ENCODE data around the gene DDX25. TPM values are rescaled to one million over a fixed set of nuclear protein-coding genes. Genes with fewer than 3 reads are reported as not detected.
"Not testable (repeated sequence)": the region's sequence is repeated elsewhere in the genome, so short reads cannot be mapped to it uniquely, and the experiment has no call there.

The DDX25 gene
- polyA plus RNA-seq (2013): 0.15 TPM

DNA sequence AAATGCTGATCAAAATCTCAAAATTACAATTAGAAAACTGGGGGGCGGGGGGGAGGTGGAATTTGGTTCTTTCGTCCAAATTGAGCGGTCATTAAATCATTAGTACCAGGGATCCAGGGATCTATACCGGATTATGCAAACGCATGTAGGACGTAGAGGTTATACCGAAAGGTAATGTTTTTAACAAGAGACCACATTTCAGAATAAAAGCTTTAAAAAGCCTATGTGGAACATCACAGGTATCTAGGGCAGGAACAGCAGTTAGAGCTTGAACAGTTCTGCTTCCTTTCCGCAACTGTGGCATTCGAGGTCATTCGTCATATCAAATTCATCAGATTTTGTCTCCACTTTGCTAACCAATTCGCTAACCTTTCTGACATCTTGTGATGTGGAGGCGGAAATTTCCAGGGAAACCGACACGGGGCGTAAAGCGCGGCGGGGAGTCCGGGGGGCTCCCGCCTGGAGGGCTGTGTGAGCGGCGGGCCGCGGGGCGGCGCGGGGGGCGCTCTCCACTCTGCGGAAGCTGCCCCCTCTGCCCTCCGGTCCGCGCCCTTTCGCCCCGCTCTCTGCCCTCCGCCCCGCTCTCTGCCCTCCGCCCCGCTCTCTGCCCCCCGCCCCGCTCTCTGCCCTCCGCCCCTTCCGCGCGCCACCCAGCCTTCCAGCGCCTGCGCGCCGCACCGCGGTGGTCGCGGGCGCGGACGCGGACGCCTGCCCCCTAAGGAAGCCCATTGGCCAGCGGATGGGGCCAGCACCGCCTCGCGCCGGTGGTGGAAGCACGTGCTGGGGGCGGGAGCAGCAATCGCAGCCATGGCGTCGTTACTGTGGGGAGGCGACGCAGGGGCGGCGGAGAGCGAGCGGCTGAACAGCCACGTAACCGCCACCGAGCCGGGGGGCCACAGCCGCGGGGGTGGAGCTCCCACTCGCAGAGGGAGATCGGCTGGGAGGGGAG is at the start of gene DDX25:
TSS of gene DDX25 (plus strand) at position 798 of the 949 bp plus-strand sequence. CDS start at position 808, 10 bp downstream.
- CTCF ChIA-PET: interaction anchor here (1.3 kb wide), 2 partner anchors 16 to 278 kb away, joined by 3 to 5 read pairs; partner anchors contain the start of gene HYLS1
- POLR2A ChIA-PET: interaction anchor here (0.5 kb wide), 1 partner anchor 318 kb away, joined by 3 read pairs; no protein-coding TSS in a partner anchor
- Histone ChIP-seq H3K27ac (ENCODE audit: insufficient read depth in 1 of 2, low read depth in 1 of 2, low read length in 2 of 2, poor library complexity in 1 of 2, severe bottlenecking in 2 of 2) (no peak within 1 kb of the TSS), H3K36me3 (ENCODE audit: control insufficient read depth in 4 of 4, insufficient read depth in 4 of 4, low read length in 3 of 4) (peaks cover 0 to 16% (median 9%) of the 10 kb centered on the region in 4 experiments), H3K27me3 (replicated peaks in 2 of 5; ENCODE audit: control insufficient read depth in 4 of 5, insufficient read depth in 5 of 5, low read length in 4 of 5) (peaks cover 10 to 39% (median 17%) of the 10 kb centered on the region in 5 experiments), H3K9me3 (ENCODE audit: control extremely low read depth in 1 of 5, control insufficient read depth in 4 of 5, insufficient read depth in 2 of 5, low read depth in 1 of 5, low read length in 4 of 5) (peaks cover 0 to 3% (median 2%) of the 10 kb centered on the region in 5 experiments), H3K4me3 (ENCODE audit: control insufficient read depth in 1 of 7, extremely low read depth in 1 of 7, insufficient read depth in 4 of 7, low read depth in 2 of 7, low read length in 6 of 7) (peak within 1 kb of the TSS; percentile 43 to 100 (median 90)), H3K4me1 (ENCODE audit: control extremely low read depth in 1 of 4, control insufficient read depth in 4 of 4, insufficient read depth in 4 of 4, low read length in 3 of 4) (peaks cover 3 to 24% (median 19%) of the 10 kb centered on the region in 4 experiments)
- WGBS (ENCODE audit: insufficient coverage): 2% methylated on average over 56 of the region's 81 CpGs
- peak; percentile 23 to 58 (median 52) for DNase-seq

DNA sequence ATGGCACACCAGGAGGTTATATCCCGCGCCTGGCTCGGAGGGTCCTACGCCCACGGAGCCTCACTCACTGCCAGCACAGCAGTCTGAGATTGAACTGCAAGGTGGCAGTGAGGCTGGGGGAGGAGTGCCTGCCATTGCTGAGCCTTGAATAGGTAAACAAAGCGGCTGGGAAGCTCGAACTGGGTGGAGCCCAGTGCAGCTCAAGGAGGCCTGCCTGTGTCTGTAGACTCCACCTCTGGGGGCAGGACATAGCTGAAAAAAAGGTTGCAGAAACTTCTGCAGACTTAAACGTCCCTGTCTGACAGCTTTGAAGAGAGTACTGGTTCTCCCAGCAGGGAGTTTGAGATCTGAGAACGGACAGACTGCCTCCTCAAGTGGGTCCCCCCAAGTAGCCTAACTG is 46.6 kb upstream of the DDX25 start:
- H3K27ac ChIP-seq (ENCODE audit: insufficient read depth in 1 of 2, low read depth in 1 of 2, low read length in 2 of 2, poor library complexity in 1 of 2, severe bottlenecking in 2 of 2); H3K27me3 ChIP-seq (replicated peaks in 2 of 5; ENCODE audit: control insufficient read depth in 4 of 5, insufficient read depth in 5 of 5, low read length in 4 of 5); H3K4me1 ChIP-seq (ENCODE audit: control extremely low read depth in 1 of 4, control insufficient read depth in 4 of 4, insufficient read depth in 4 of 4, low read length in 3 of 4); H3K9me3 ChIP-seq (ENCODE audit: control extremely low read depth in 1 of 5, control insufficient read depth in 4 of 5, insufficient read depth in 2 of 5, low read depth in 1 of 5, low read length in 4 of 5); CTCF ChIA-PET; H3K4me3 ChIP-seq (ENCODE audit: control insufficient read depth in 1 of 7, extremely low read depth in 1 of 7, insufficient read depth in 4 of 7, low read depth in 2 of 7, low read length in 6 of 7); H3K36me3 ChIP-seq (ENCODE audit: control insufficient read depth in 4 of 4, insufficient read depth in 4 of 4, low read length in 3 of 4); DNase-seq; POLR2A ChIA-PET: not testable (repeated sequence)
- 95% methylated on average over 6 of the region's 9 CpGs for WGBS (ENCODE audit: insufficient coverage)

- H3K27me3 ChIP-seq (replicated peaks in 2 of 5; ENCODE audit: control insufficient read depth in 4 of 5, insufficient read depth in 5 of 5, low read length in 4 of 5); H3K36me3 ChIP-seq (ENCODE audit: control insufficient read depth in 4 of 4, insufficient read depth in 4 of 4, low read length in 3 of 4); DNase-seq; CTCF ChIA-PET; H3K4me1 ChIP-seq (ENCODE audit: control extremely low read depth in 1 of 4, control insufficient read depth in 4 of 4, insufficient read depth in 4 of 4, low read length in 3 of 4); H3K9me3 ChIP-seq (ENCODE audit: control extremely low read depth in 1 of 5, control insufficient read depth in 4 of 5, insufficient read depth in 2 of 5, low read depth in 1 of 5, low read length in 4 of 5); POLR2A ChIA-PET; H3K4me3 ChIP-seq (ENCODE audit: control insufficient read depth in 1 of 7, extremely low read depth in 1 of 7, insufficient read depth in 4 of 7, low read depth in 2 of 7, low read length in 6 of 7); H3K27ac ChIP-seq (ENCODE audit: insufficient read depth in 1 of 2, low read depth in 1 of 2, low read length in 2 of 2, poor library complexity in 1 of 2, severe bottlenecking in 2 of 2): not testable (repeated sequence)
- 100% methylated on average over 5 of the region's 33 CpGs for WGBS (ENCODE audit: insufficient coverage)
Measured at GRCh38 chr11:125862786-125863185, 41.5 kb upstream of the DDX25 start.

DNA sequence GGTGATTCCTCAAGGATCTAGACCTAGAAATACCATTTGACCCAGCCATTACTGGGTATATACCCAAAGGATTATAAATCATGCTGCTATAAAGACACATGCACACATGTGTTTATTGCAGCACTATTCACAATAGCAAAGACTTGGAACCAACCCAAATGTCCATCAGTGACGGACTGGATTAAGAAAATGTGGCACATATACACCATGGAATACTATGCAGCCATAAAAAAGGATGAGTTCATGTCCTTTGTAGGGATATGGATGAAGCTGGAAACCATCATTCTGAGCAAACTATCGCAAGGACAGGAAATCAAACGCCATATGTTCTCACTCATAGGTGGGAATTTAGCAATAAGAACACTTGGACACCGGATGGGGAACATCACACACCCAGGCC is 39.0 kb upstream of the DDX25 start:
- H3K36me3 ChIP-seq (ENCODE audit: control insufficient read depth in 4 of 4, insufficient read depth in 4 of 4, low read length in 3 of 4); H3K4me1 ChIP-seq (ENCODE audit: control extremely low read depth in 1 of 4, control insufficient read depth in 4 of 4, insufficient read depth in 4 of 4, low read length in 3 of 4); H3K9me3 ChIP-seq (ENCODE audit: control extremely low read depth in 1 of 5, control insufficient read depth in 4 of 5, insufficient read depth in 2 of 5, low read depth in 1 of 5, low read length in 4 of 5); H3K27ac ChIP-seq (ENCODE audit: insufficient read depth in 1 of 2, low read depth in 1 of 2, low read length in 2 of 2, poor library complexity in 1 of 2, severe bottlenecking in 2 of 2); DNase-seq; H3K4me3 ChIP-seq (ENCODE audit: control insufficient read depth in 1 of 7, extremely low read depth in 1 of 7, insufficient read depth in 4 of 7, low read depth in 2 of 7, low read length in 6 of 7); POLR2A ChIA-PET; CTCF ChIA-PET; H3K27me3 ChIP-seq (replicated peaks in 2 of 5; ENCODE audit: control insufficient read depth in 4 of 5, insufficient read depth in 5 of 5, low read length in 4 of 5): not testable (repeated sequence)
- 100% methylated on average over 2 of the region's 4 CpGs for WGBS (ENCODE audit: insufficient coverage)

- no peak overlapping the region for H3K27ac ChIP-seq (ENCODE audit: insufficient read depth in 1 of 2, low read depth in 1 of 2, low read length in 2 of 2, poor library complexity in 1 of 2, severe bottlenecking in 2 of 2)
- H3K4me3 ChIP-seq (ENCODE audit: control insufficient read depth in 1 of 7, extremely low read depth in 1 of 7, insufficient read depth in 4 of 7, low read depth in 2 of 7, low read length in 6 of 7): no peak overlapping the region
- H3K27me3 ChIP-seq (replicated peaks in 2 of 5; ENCODE audit: control insufficient read depth in 4 of 5, insufficient read depth in 5 of 5, low read length in 4 of 5): peaks cover 0 to 4% (median 0%) of the 10 kb centered on the region in 5 experiments
- POLR2A ChIA-PET: no interaction called here
- H3K4me1 ChIP-seq (ENCODE audit: control extremely low read depth in 1 of 4, control insufficient read depth in 4 of 4, insufficient read depth in 4 of 4, low read length in 3 of 4): no peaks in the 10 kb centered on the region
- no peaks in the 10 kb centered on the region for H3K36me3 ChIP-seq (ENCODE audit: control insufficient read depth in 4 of 4, insufficient read depth in 4 of 4, low read length in 3 of 4)
- H3K9me3 ChIP-seq (ENCODE audit: control extremely low read depth in 1 of 5, control insufficient read depth in 4 of 5, insufficient read depth in 2 of 5, low read depth in 1 of 5, low read length in 4 of 5): peaks cover 1 to 12% (median 8%) of the 10 kb centered on the region in 5 experiments
- DNase-seq: no peak
- CTCF ChIA-PET: no interaction called here
- WGBS (ENCODE audit: insufficient coverage): no CpG with 5 or more reads among the region's 2 CpGs
Measured at GRCh38 chr11:125869521-125869920, 34.8 kb upstream of the DDX25 start.

DNA sequence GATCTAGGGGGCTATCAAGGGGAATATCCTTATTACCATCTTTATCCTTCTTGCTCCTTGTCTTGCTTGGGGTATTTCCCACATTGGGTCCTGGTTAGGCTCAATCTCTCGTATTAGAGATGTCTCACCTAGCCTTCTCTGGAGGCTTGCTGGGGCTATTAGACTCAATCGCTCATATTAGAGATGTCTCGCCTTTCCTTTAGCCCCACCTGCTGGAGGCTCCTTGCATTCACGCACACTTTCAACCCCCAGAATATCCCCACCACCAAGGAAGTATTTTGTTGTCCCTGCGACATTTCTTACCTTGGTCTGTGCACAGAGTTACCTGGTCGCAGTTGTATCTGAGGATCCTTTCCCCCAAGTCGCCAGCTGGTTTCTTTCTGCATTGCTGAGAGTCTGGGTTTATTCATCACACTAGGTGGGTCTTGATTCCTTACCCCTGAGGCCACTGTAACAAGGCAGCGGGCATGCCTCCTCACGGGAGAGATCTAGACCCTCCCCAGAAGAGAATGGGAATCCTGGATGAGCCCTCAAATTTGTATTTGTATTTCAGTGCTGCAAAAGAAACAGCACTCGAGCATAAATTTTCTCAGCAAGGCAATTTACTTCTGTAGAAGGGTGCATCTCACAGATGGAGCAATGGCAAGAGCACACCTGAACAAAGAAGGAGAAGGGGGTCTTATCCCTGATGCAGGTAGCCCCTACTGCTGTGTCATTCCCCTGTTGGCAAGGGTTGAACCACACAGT is 32.7 kb upstream of the DDX25 start:
- Histone ChIP-seq H3K27me3 (replicated peaks in 2 of 5; ENCODE audit: control insufficient read depth in 4 of 5, insufficient read depth in 5 of 5, low read length in 4 of 5) (peaks cover 0 to 4% (median 0%) of the 10 kb centered on the region in 5 experiments), H3K4me3 (ENCODE audit: control insufficient read depth in 1 of 7, extremely low read depth in 1 of 7, insufficient read depth in 4 of 7, low read depth in 2 of 7, low read length in 6 of 7) (no peak overlapping the region), H3K27ac (ENCODE audit: insufficient read depth in 1 of 2, low read depth in 1 of 2, low read length in 2 of 2, poor library complexity in 1 of 2, severe bottlenecking in 2 of 2) (no peak overlapping the region), H3K4me1 (ENCODE audit: control extremely low read depth in 1 of 4, control insufficient read depth in 4 of 4, insufficient read depth in 4 of 4, low read length in 3 of 4) (no peaks in the 10 kb centered on the region), H3K9me3 (ENCODE audit: control extremely low read depth in 1 of 5, control insufficient read depth in 4 of 5, insufficient read depth in 2 of 5, low read depth in 1 of 5, low read length in 4 of 5) (peaks cover 0 to 12% (median 8%) of the 10 kb centered on the region in 5 experiments), H3K36me3 (ENCODE audit: control insufficient read depth in 4 of 4, insufficient read depth in 4 of 4, low read length in 3 of 4) (no peaks in the 10 kb centered on the region)
- peak in 2 of 3 donors; percentile 13 to 46 for DNase-seq
- CTCF ChIA-PET: no interaction called here
- POLR2A ChIA-PET: no interaction called here
- WGBS (ENCODE audit: insufficient coverage): 98% methylated on average over 9 of the region's 10 CpGs

- Histone ChIP-seq H3K27me3 (replicated peaks in 2 of 5; ENCODE audit: control insufficient read depth in 4 of 5, insufficient read depth in 5 of 5, low read length in 4 of 5) (peaks cover 0 to 4% (median 0%) of the 10 kb centered on the region in 5 experiments), H3K4me3 (ENCODE audit: control insufficient read depth in 1 of 7, extremely low read depth in 1 of 7, insufficient read depth in 4 of 7, low read depth in 2 of 7, low read length in 6 of 7) (no peak overlapping the region), H3K9me3 (ENCODE audit: control extremely low read depth in 1 of 5, control insufficient read depth in 4 of 5, insufficient read depth in 2 of 5, low read depth in 1 of 5, low read length in 4 of 5) (peaks cover 0 to 12% (median 8%) of the 10 kb centered on the region in 5 experiments), H3K27ac (ENCODE audit: insufficient read depth in 1 of 2, low read depth in 1 of 2, low read length in 2 of 2, poor library complexity in 1 of 2, severe bottlenecking in 2 of 2) (no peak overlapping the region), H3K36me3 (ENCODE audit: control insufficient read depth in 4 of 4, insufficient read depth in 4 of 4, low read length in 3 of 4) (no peaks in the 10 kb centered on the region), H3K4me1 (ENCODE audit: control extremely low read depth in 1 of 4, control insufficient read depth in 4 of 4, insufficient read depth in 4 of 4, low read length in 3 of 4) (no peaks in the 10 kb centered on the region)
- CTCF ChIA-PET: no interaction called here
- POLR2A ChIA-PET: no interaction called here
- peak in 2 of 3 donors; percentile 33 to 49 for DNase-seq
Measured at GRCh38 chr11:125872138-125872491, 32.2 kb upstream of the DDX25 start.
